Peyer's patch (tissue), 4 donors: ENCODE measurements around the gene NAGPA.

Source experiments
- POLR2A ChIP-seq, 2 donors: fragments of 450-650 bp; IDR thresholded peaks; one replicate each; pipeline ENCODE4 v1.5.1; 2017; ENCODE audit warnings: antibody characterized with exemption in 2 of 2, mild to moderate bottlenecking in 2 of 2, moderate library complexity in 2 of 2
- TF ChIP-seq, protein P1 (sequence below), 6 experiments: fragments of 450-650 bp in 4 of 6; fragments of 200-600 bp in 2 of 6; sonication (generic) in 1 of 6; IDR thresholded peaks; one replicate each; pipeline ENCODE4 v1.5.1; 2017 to 2019; ENCODE audit warnings: antibody characterized with exemption in 6 of 6, mild to moderate bottlenecking in 3 of 6, moderate library complexity in 1 of 6

DNA sequence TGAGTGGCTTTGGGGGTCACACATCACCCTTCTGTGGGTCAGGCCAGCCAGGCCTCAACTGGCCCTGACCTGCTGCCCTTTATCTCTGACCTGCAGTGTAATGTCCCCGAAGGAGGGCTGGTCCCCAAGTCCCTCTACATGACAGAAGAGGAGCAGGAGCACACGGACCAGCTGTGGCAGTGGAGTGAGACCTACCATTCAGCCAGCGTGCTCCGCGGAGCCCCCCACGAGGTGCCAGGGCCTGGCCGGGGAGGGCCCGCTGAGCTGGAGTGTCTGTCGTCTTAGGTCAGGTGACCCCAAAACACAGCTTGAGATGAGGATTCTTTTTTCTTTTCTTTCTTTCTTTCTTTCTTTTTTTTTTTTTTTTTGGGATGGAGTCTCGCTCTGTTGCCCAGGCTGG is 26.5 kb downstream of the NAGPA start:
- TF ChIP-seq, protein P1, sequence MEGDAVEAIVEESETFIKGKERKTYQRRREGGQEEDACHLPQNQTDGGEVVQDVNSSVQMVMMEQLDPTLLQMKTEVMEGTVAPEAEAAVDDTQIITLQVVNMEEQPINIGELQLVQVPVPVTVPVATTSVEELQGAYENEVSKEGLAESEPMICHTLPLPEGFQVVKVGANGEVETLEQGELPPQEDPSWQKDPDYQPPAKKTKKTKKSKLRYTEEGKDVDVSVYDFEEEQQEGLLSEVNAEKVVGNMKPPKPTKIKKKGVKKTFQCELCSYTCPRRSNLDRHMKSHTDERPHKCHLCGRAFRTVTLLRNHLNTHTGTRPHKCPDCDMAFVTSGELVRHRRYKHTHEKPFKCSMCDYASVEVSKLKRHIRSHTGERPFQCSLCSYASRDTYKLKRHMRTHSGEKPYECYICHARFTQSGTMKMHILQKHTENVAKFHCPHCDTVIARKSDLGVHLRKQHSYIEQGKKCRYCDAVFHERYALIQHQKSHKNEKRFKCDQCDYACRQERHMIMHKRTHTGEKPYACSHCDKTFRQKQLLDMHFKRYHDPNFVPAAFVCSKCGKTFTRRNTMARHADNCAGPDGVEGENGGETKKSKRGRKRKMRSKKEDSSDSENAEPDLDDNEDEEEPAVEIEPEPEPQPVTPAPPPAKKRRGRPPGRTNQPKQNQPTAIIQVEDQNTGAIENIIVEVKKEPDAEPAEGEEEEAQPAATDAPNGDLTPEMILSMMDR (IDR thresholded peaks at IDR 0.05) = no peak
- no peak for TF ChIP-seq POLR2A (IDR thresholded peaks at IDR 0.05)
